Thyroid gland (tissue), 4 donors: ENCODE data around the gene POLR3H.

ENCODE experiments used
- POLR2A ChIP-seq, 2 donors: fragments of 450-650 bp; IDR thresholded peaks; one replicate each; pipeline ENCODE4 v1.6.1; 2017; ENCODE audit warnings: antibody characterized with exemption in 2 of 2, mild to moderate bottlenecking in 2 of 2, moderate library complexity in 1 of 2
- TF ChIP-seq, protein P1 (sequence below), 6 experiments: fragments of 200-600 bp in 3 of 6; fragments of 450-650 bp in 3 of 6; sonication (generic) in 3 of 6; IDR thresholded peaks; one replicate each; pipeline ENCODE4 v1.5.1; 2016 to 2019; ENCODE audit warnings: antibody characterized with exemption in 6 of 6, mild to moderate bottlenecking in 2 of 6, inconsistent platforms in 1 of 6, moderate library complexity in 1 of 6

DNA sequence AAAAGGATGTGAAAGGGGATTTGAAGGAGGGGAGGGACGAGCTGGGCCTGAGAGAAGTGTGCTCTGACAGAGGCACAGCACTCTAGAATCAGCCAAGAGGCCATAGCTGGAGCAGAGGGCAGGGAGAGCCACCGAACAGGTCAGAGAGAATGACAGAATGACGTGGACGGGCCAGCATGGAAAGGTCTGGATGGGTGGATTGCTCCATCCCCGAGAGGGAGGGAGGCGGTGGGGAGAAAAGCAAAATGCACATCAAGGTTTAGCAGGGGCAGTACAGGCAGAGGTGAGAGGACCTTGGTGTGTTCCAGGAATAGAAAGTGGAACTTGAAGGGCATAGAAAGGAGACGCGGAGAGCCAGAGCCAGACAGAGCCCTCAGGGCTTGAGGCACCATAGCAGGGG lies 38.4 kb upstream of the POLR3H start:
- TF ChIP-seq, protein P1, sequence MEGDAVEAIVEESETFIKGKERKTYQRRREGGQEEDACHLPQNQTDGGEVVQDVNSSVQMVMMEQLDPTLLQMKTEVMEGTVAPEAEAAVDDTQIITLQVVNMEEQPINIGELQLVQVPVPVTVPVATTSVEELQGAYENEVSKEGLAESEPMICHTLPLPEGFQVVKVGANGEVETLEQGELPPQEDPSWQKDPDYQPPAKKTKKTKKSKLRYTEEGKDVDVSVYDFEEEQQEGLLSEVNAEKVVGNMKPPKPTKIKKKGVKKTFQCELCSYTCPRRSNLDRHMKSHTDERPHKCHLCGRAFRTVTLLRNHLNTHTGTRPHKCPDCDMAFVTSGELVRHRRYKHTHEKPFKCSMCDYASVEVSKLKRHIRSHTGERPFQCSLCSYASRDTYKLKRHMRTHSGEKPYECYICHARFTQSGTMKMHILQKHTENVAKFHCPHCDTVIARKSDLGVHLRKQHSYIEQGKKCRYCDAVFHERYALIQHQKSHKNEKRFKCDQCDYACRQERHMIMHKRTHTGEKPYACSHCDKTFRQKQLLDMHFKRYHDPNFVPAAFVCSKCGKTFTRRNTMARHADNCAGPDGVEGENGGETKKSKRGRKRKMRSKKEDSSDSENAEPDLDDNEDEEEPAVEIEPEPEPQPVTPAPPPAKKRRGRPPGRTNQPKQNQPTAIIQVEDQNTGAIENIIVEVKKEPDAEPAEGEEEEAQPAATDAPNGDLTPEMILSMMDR (IDR thresholded peaks at IDR 0.05): no peak
- no peak for TF ChIP-seq POLR2A (IDR thresholded peaks at IDR 0.05)
